ENCODE results near the gene ANKRD63. TPM values are rescaled to one million over a fixed set of nuclear protein-coding genes. Genes with fewer than 3 reads are reported as not detected.

Gene ANKRD63
- total RNA-seq, 1 donor from 2014 or later, result not detected

GRCh38 chr15:40248006-40248783, 34.7 kb downstream of the ANKRD63 start:
- peaks cover 16% of the 10 kb centered on the region for H3K27me3 ChIP-seq (ENCODE audit: control insufficient read depth, insufficient read depth, low read length)
- no peak overlapping the region for H3K4me3 ChIP-seq (ENCODE audit: low read depth, low read length)
- DNase-seq (ENCODE audit: low read depth), result no peak
- no peak for TF ChIP-seq CTCF (IDR thresholded peaks at IDR 0.05; ENCODE audit: insufficient read depth, low read length, poor library complexity, severe bottlenecking)
- no peaks in the 10 kb centered on the region for H3K36me3 ChIP-seq (ENCODE audit: control insufficient read depth, insufficient read depth, low read length)

- H3K36me3 ChIP-seq (ENCODE audit: control insufficient read depth, insufficient read depth, low read length), result no peaks in the 10 kb centered on the region
- peaks cover 9% of the 10 kb centered on the region for H3K27me3 ChIP-seq (ENCODE audit: control insufficient read depth, insufficient read depth, low read length)
- no peak for DNase-seq (ENCODE audit: low read depth)
- TF ChIP-seq CTCF (IDR thresholded peaks at IDR 0.05; ENCODE audit: insufficient read depth, low read length, poor library complexity, severe bottlenecking), result no peak
- no peak overlapping the region for H3K4me3 ChIP-seq (ENCODE audit: low read depth, low read length)
These were observed 35.4 kb downstream of the ANKRD63 start for GRCh38 chr15:40247406-40247971.

- DNase-seq (ENCODE audit: low read depth), result no peak
- H3K4me3 ChIP-seq (ENCODE audit: low read depth, low read length), result no peak overlapping the region
- TF ChIP-seq CTCF (IDR thresholded peaks at IDR 0.05; ENCODE audit: insufficient read depth, low read length, poor library complexity, severe bottlenecking), result no peak
- H3K27me3 ChIP-seq (ENCODE audit: control insufficient read depth, insufficient read depth, low read length), result peaks cover under 1% of the 10 kb centered on the region
- no peaks in the 10 kb centered on the region for H3K36me3 ChIP-seq (ENCODE audit: control insufficient read depth, insufficient read depth, low read length)
These were observed 36.2 kb downstream of the ANKRD63 start for GRCh38 chr15:40246496-40247280.

- no peak for DNase-seq (ENCODE audit: low read depth)
- Histone ChIP-seq H3K27me3 (ENCODE audit: control insufficient read depth, insufficient read depth, low read length) (no peaks in the 10 kb centered on the region), H3K36me3 (ENCODE audit: control insufficient read depth, insufficient read depth, low read length) (no peaks in the 10 kb centered on the region), H3K4me3 (ENCODE audit: low read depth, low read length) (no peak overlapping the region)
- no peak for TF ChIP-seq CTCF (IDR thresholded peaks at IDR 0.05; ENCODE audit: insufficient read depth, low read length, poor library complexity, severe bottlenecking)
These were observed 37.0 kb downstream of the ANKRD63 start for GRCh38 chr15:40245666-40246450.

GRCh38 chr15:40244961-40245523, 37.8 kb downstream of the ANKRD63 start:
- H3K4me3 ChIP-seq (ENCODE audit: low read depth, low read length), result no peak overlapping the region
- no peak for TF ChIP-seq CTCF (IDR thresholded peaks at IDR 0.05; ENCODE audit: insufficient read depth, low read length, poor library complexity, severe bottlenecking)
- no peak for DNase-seq (ENCODE audit: low read depth)

More at GRCh38 chr15:40244961-40245523, 37.8 kb downstream of the ANKRD63 start:
- Histone ChIP-seq H3K36me3 (ENCODE audit: control insufficient read depth, insufficient read depth, low read length) (no peaks in the 10 kb centered on the region), H3K27me3 (ENCODE audit: control insufficient read depth, insufficient read depth, low read length) (no peaks in the 10 kb centered on the region)

Measured in kidney epithelial cell (primary cell).